HUES64 (cell line): ENCODE data around the gene VOPP1.
"Not testable (repeated sequence)": the region's sequence is repeated elsewhere in the genome, so short reads cannot be mapped to it uniquely, and the experiment has no call there.

Source experiments
- H3K27ac ChIP-seq: 2 replicates; pipeline ENCODE4 v1.7.0; 2013; ENCODE audit warnings: low read depth, low read length, inconsistent platforms
- H3K27me3 ChIP-seq: 2 replicates; pipeline ENCODE4 v1.6.1; 2013; ENCODE audit warnings: mild to moderate bottlenecking, low read length; ENCODE audit not compliant: insufficient read depth
- H3K36me3 ChIP-seq: 2 replicates; pipeline ENCODE4 v1.6.1; 2013; ENCODE audit warnings: mild to moderate bottlenecking, low read length; ENCODE audit not compliant: insufficient read depth
- H3K4me1 ChIP-seq: 2 replicates; pipeline ENCODE4 v1.6.1; 2013; ENCODE audit warnings: mild to moderate bottlenecking, low read length, moderate library complexity; ENCODE audit not compliant: insufficient read depth
- H3K4me3 ChIP-seq: 2 replicates; pipeline ENCODE4 v1.5.1; 2013; ENCODE audit warnings: mild to moderate bottlenecking, low read length, moderate library complexity
- H3K9ac ChIP-seq: 2 replicates; pipeline ENCODE4 v1.6.1; 2013; ENCODE audit warnings: mild to moderate bottlenecking, low read depth, low read length
- H3K9me3 ChIP-seq: 2 replicates; pipeline ENCODE4 v1.6.1; 2013; ENCODE audit warnings: low read depth, low read length; ENCODE audit not compliant: insufficient read depth
- whole genome bisulfite sequencing: fragments of 150-250, 120-280 bp; methylation state at CpG from one replicate; pipeline ENCODE4 v1.1.7; 2013; ENCODE audit warnings: missing lambda C conversion rate; 5-methylcytosine and 5-hydroxymethylcytosine counted together

Gene VOPP1

GRCh38 chr7:55593515-55594318 lies 21.4 kb upstream of the VOPP1 start:
- H3K27ac ChIP-seq = no peak overlapping the region

GRCh38 chr7:55593172-55593514 lies 20.8 kb upstream of the VOPP1 start:
- H3K36me3 ChIP-seq = no peaks in the 10 kb centered on the region
- WGBS = 87% methylated on average over 4 of the region's 4 CpGs
- H3K4me1 ChIP-seq = no peaks in the 10 kb centered on the region
- H3K27me3 ChIP-seq = no peaks in the 10 kb centered on the region; the same call in 1 of the 2 replicates
- H3K9ac ChIP-seq = no peak overlapping the region
- no peaks in the 10 kb centered on the region for H3K9me3 ChIP-seq
- no peak overlapping the region for H3K4me3 ChIP-seq
- H3K27ac ChIP-seq = no peak overlapping the region

More at GRCh38 chr7:55593515-55594318, 21.4 kb upstream of the VOPP1 start:
- Histone ChIP-seq H3K4me1 (no peaks in the 10 kb centered on the region), H3K36me3 (no peaks in the 10 kb centered on the region), H3K9ac (no peak overlapping the region), H3K9me3 (no peaks in the 10 kb centered on the region), H3K27me3 (no peaks in the 10 kb centered on the region; the same call in 1 of the 2 replicates), H3K4me3 (no peak overlapping the region)
- WGBS = 54% methylated on average over 14 of the region's 14 CpGs

- H3K4me3 ChIP-seq = no peak overlapping the region
- no peaks in the 10 kb centered on the region for H3K36me3 ChIP-seq
- no peak overlapping the region for H3K9ac ChIP-seq
- 86% methylated on average over 1 of the region's 1 CpG for WGBS
- no peaks in the 10 kb centered on the region for H3K9me3 ChIP-seq
- no peak overlapping the region for H3K27ac ChIP-seq
- no peaks in the 10 kb centered on the region for H3K4me1 ChIP-seq
- H3K27me3 ChIP-seq = no peaks in the 10 kb centered on the region; the same call in 1 of the 2 replicates
Measured at GRCh38 chr7:55592492-55592891, 20.2 kb upstream of the VOPP1 start.

GRCh38 chr7:55591282-55591931 lies 19.1 kb upstream of the VOPP1 start:
- H3K9ac ChIP-seq = no peak overlapping the region
- H3K4me3 ChIP-seq = no peak overlapping the region
- no peaks in the 10 kb centered on the region for H3K4me1 ChIP-seq
- H3K9me3 ChIP-seq = no peaks in the 10 kb centered on the region
- no peaks in the 10 kb centered on the region for H3K36me3 ChIP-seq
- no peaks in the 10 kb centered on the region for H3K27me3 ChIP-seq
- no peak overlapping the region for H3K27ac ChIP-seq
- 79% methylated on average over 3 of the region's 3 CpGs for WGBS

- Histone ChIP-seq H3K9ac (no peak overlapping the region), H3K36me3 (no peaks in the 10 kb centered on the region), H3K4me1 (0 out of 2 replicates have a peak, but pooled peaks cover 2% of the 10 kb centered on the region), H3K27ac (no peak overlapping the region), H3K9me3 (no peaks in the 10 kb centered on the region), H3K27me3 (no peaks in the 10 kb centered on the region), H3K4me3 (no peak overlapping the region)
- WGBS = 90% methylated on average over 8 of the region's 8 CpGs
Measured at GRCh38 chr7:55590517-55591281, 18.4 kb upstream of the VOPP1 start.

GRCh38 chr7:55589905-55590304 lies 17.6 kb upstream of the VOPP1 start:
- 86% methylated on average over 1 of the region's 1 CpG for WGBS
- Histone ChIP-seq H3K4me3 (no peak overlapping the region), H3K9ac (no peak overlapping the region), H3K36me3 (no peaks in the 10 kb centered on the region), H3K9me3 (no peaks in the 10 kb centered on the region), H3K27ac (no peak overlapping the region), H3K27me3 (no peaks in the 10 kb centered on the region), H3K4me1 (0 out of 2 replicates have a peak, but pooled peaks cover 3% of the 10 kb centered on the region)

GRCh38 chr7:55588976-55589604 lies 16.8 kb upstream of the VOPP1 start:
- H3K27me3 ChIP-seq = no peaks in the 10 kb centered on the region
- H3K27ac ChIP-seq = no peak overlapping the region
- no peak overlapping the region for H3K4me3 ChIP-seq
- no peaks in the 10 kb centered on the region for H3K36me3 ChIP-seq
- WGBS = 95% methylated on average over 8 of the region's 8 CpGs
- H3K9me3 ChIP-seq = no peaks in the 10 kb centered on the region
- H3K4me1 ChIP-seq = 0 out of 2 replicates have a peak, but pooled peaks cover 3% of the 10 kb centered on the region
- H3K9ac ChIP-seq = no peak overlapping the region

GRCh38 chr7:55588379-55588699 lies 16.0 kb upstream of the VOPP1 start:
- H3K27me3 ChIP-seq = no peaks in the 10 kb centered on the region
- WGBS = 85% methylated on average over 4 of the region's 4 CpGs
- no peak overlapping the region for H3K27ac ChIP-seq
- no peaks in the 10 kb centered on the region for H3K36me3 ChIP-seq
- no peak overlapping the region for H3K9ac ChIP-seq
- H3K9me3 ChIP-seq = no peaks in the 10 kb centered on the region
- H3K4me3 ChIP-seq = no peak overlapping the region
- H3K4me1 ChIP-seq = 0 out of 2 replicates have a peak, but pooled peaks cover 3% of the 10 kb centered on the region

GRCh38 chr7:55587687-55588378 lies 15.5 kb upstream of the VOPP1 start:
- Histone ChIP-seq H3K4me1 (0 out of 2 replicates have a peak, but pooled peaks cover 3% of the 10 kb centered on the region), H3K27ac (no peak overlapping the region), H3K9me3 (peaks cover 3% of the 10 kb centered on the region; the same call in 1 of the 2 replicates), H3K9ac (no peak overlapping the region), H3K27me3 (no peaks in the 10 kb centered on the region), H3K36me3 (no peaks in the 10 kb centered on the region), H3K4me3 (no peak overlapping the region)
- 88% methylated on average over 8 of the region's 8 CpGs for WGBS

GRCh38 chr7:55582656-55583055 lies 10.4 kb upstream of the VOPP1 start:
- H3K27ac ChIP-seq, H3K36me3 ChIP-seq, H3K4me3 ChIP-seq, H3K9ac ChIP-seq, H3K27me3 ChIP-seq, H3K4me1 ChIP-seq, H3K9me3 ChIP-seq: not testable (repeated sequence)
- WGBS = 92% methylated on average over 9 of the region's 9 CpGs
